ENCODE measurements around the gene S100Z.
A peak's percentile ranks its signal among the peaks of the same experiment; 100 is the strongest.
"Not testable (repeated sequence)": the region's sequence is repeated elsewhere in the genome, so short reads cannot be mapped to it uniquely, and the experiment has no call there.

S100Z gene

GRCh38 chr5:76930083-76930482 lies 80.3 kb downstream of the S100Z start:
- no peak for TF ChIP-seq CTCF (IDR thresholded peaks at IDR 0.05; ENCODE audit: extremely low read depth, missing control alignments)
- no peak for DNase-seq (ENCODE audit: low spot score)

GRCh38 chr5:76938177-76938576 lies 88.4 kb downstream of the S100Z start:
- DNase-seq (ENCODE audit: low spot score): peak; percentile 44
- TF ChIP-seq CTCF (IDR thresholded peaks at IDR 0.05; ENCODE audit: extremely low read depth, missing control alignments): no peak

- TF ChIP-seq CTCF (IDR thresholded peaks at IDR 0.05; ENCODE audit: extremely low read depth, missing control alignments): no peak
Observed at GRCh38 chr5:76941000-76941399, 91.2 kb downstream of the S100Z start.

GRCh38 chr5:76941442-76941841 lies 91.6 kb downstream of the S100Z start:
- TF ChIP-seq CTCF (IDR thresholded peaks at IDR 0.05; ENCODE audit: extremely low read depth, missing control alignments): no peak
- no peak for DNase-seq (ENCODE audit: low spot score)

More at GRCh38 chr5:76941000-76941399, 91.2 kb downstream of the S100Z start:
- DNase-seq (ENCODE audit: low spot score): no peak

- TF ChIP-seq CTCF (IDR thresholded peaks at IDR 0.05; ENCODE audit: extremely low read depth, missing control alignments): no peak
- no peak for DNase-seq (ENCODE audit: low spot score)
Observed at GRCh38 chr5:76942581-76942980, 92.8 kb downstream of the S100Z start.

- no peak for TF ChIP-seq CTCF (IDR thresholded peaks at IDR 0.05; ENCODE audit: extremely low read depth, missing control alignments)
- DNase-seq (ENCODE audit: low spot score): no peak
Observed at GRCh38 chr5:76943006-76943405, 93.2 kb downstream of the S100Z start.

GRCh38 chr5:76944638-76945037 lies 94.8 kb downstream of the S100Z start:
- TF ChIP-seq CTCF (IDR thresholded peaks at IDR 0.05; ENCODE audit: extremely low read depth, missing control alignments): no peak
- DNase-seq (ENCODE audit: low spot score): no peak

- DNase-seq (ENCODE audit: low spot score): not testable (repeated sequence)
Observed at GRCh38 chr5:76945238-76945637, 95.4 kb downstream of the S100Z start.

All from GM20000 (cell line).